ENCODE measurements around the gene RRAGC. TPM values are rescaled to one million over a fixed set of nuclear protein-coding genes. Genes with fewer than 3 reads are reported as not detected.

RRAGC gene
- total and polyA plus RNA-seq, 2 donors (not counting 1 experiment from before 2014, with no cell fraction given) = 27.4 to 53.4 TPM

DNA sequence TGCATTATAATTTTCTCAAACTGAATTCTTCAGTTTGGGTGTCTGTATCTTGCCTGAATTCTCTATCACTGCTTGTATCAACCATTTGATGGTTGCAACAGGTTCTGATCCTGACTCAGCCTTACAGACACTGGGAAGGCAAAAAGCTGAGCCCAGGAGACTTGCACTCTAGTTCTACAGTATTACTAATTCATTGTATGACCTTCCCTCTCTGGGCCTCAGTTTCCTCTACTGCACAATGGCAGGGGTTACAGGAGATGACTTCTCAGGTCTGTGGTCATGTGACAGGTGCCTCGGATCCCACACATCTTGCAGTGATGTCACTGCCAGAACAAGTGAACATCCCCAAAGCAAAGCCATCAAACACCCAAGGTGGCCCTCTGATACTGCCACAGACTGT lies 38.7 kb downstream of the RRAGC start:
- Histone ChIP-seq H3K27ac (ENCODE audit: insufficient read depth, low read length) (no peak overlapping the region), H4K20me1 (ENCODE audit: control insufficient read depth, extremely low read depth, insufficient read depth, low read length) (no peaks in the 10 kb centered on the region), H3K79me2 (ENCODE audit: control insufficient read depth, insufficient read depth, low read length) (no peaks in the 10 kb centered on the region), H3K9ac (ENCODE audit: insufficient read depth, low read length) (no peak overlapping the region), H3K27me3 (ENCODE audit: control insufficient read depth, insufficient read depth, low read length) (peaks cover 28% of the 10 kb centered on the region), H2AFZ (ENCODE audit: low read length) (no peak overlapping the region), H3K4me2 (ENCODE audit: extremely low read depth, insufficient read depth, low read length) (no peak overlapping the region), H3K4me1 (ENCODE audit: control insufficient read depth, extremely low read depth, insufficient read depth, low read length) (no peaks in the 10 kb centered on the region), H3K36me3 (ENCODE audit: control insufficient read depth, insufficient read depth, low read length) (no peaks in the 10 kb centered on the region), H3K9me3 (ENCODE audit: control insufficient read depth, insufficient read depth, low read depth, low read length) (no peaks in the 10 kb centered on the region), H3K4me3 (replicated peaks in 1 of 4; ENCODE audit: control extremely low read depth in 1 of 4, insufficient read depth in 1 of 4, low read depth in 3 of 4, low read length in 4 of 4) (no peak overlapping the region)
- no peak for DNase-seq (ENCODE audit: low read depth in 2 of 2)
- TF ChIP-seq EZH2 (IDR thresholded peaks at IDR 0.05; ENCODE audit: low read length, missing control alignments) = no peak
- TF ChIP-seq, protein P1, sequence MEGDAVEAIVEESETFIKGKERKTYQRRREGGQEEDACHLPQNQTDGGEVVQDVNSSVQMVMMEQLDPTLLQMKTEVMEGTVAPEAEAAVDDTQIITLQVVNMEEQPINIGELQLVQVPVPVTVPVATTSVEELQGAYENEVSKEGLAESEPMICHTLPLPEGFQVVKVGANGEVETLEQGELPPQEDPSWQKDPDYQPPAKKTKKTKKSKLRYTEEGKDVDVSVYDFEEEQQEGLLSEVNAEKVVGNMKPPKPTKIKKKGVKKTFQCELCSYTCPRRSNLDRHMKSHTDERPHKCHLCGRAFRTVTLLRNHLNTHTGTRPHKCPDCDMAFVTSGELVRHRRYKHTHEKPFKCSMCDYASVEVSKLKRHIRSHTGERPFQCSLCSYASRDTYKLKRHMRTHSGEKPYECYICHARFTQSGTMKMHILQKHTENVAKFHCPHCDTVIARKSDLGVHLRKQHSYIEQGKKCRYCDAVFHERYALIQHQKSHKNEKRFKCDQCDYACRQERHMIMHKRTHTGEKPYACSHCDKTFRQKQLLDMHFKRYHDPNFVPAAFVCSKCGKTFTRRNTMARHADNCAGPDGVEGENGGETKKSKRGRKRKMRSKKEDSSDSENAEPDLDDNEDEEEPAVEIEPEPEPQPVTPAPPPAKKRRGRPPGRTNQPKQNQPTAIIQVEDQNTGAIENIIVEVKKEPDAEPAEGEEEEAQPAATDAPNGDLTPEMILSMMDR (conservative IDR thresholded peaks at IDR 0.05 in 1 of 2, IDR thresholded peaks at IDR 0.05 in 1 of 2; ENCODE audit: low read depth in 1 of 2, low read length in 2 of 2) = no peak

DNA sequence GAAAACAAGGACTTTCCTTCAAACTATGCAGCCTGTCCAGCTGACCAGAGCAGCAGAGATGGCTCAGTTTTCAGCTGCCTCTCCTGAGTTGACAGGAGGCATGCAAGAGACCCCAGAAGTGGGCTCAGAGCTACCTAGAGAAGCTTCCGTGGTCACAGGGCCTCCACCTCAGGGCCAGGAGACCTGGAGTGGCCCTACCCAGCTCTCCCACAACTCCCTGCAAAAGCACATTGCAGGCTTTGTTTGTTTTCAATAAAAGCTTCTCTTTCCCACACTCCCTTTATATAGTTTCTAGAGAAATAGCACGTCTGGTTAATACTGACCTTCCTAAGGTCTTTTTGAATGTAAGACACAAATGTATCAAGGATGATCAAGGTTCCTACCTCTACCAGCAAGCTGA lies 40.1 kb downstream of the RRAGC start:
- no peak for DNase-seq (ENCODE audit: low read depth in 2 of 2)
- no peaks in the 10 kb centered on the region for H3K4me1 ChIP-seq (ENCODE audit: control insufficient read depth, extremely low read depth, insufficient read depth, low read length)
- H3K9ac ChIP-seq (ENCODE audit: insufficient read depth, low read length) = no peak overlapping the region
- peaks cover 35% of the 10 kb centered on the region for H3K27me3 ChIP-seq (ENCODE audit: control insufficient read depth, insufficient read depth, low read length)
- H3K9me3 ChIP-seq (ENCODE audit: control insufficient read depth, insufficient read depth, low read depth, low read length) = no peaks in the 10 kb centered on the region
- H2AFZ ChIP-seq (ENCODE audit: low read length) = no peak overlapping the region
- H4K20me1 ChIP-seq (ENCODE audit: control insufficient read depth, extremely low read depth, insufficient read depth, low read length) = no peaks in the 10 kb centered on the region
- H3K79me2 ChIP-seq (ENCODE audit: control insufficient read depth, insufficient read depth, low read length) = no peaks in the 10 kb centered on the region
- no peak for TF ChIP-seq EZH2 (IDR thresholded peaks at IDR 0.05; ENCODE audit: low read length, missing control alignments)
- TF ChIP-seq, protein P1 (conservative IDR thresholded peaks at IDR 0.05 in 1 of 2, IDR thresholded peaks at IDR 0.05 in 1 of 2; ENCODE audit: low read depth in 1 of 2, low read length in 2 of 2) = no peak
- no peaks in the 10 kb centered on the region for H3K36me3 ChIP-seq (ENCODE audit: control insufficient read depth, insufficient read depth, low read length)
- H3K4me3 ChIP-seq (replicated peaks in 1 of 4; ENCODE audit: control extremely low read depth in 1 of 4, insufficient read depth in 1 of 4, low read depth in 3 of 4, low read length in 4 of 4) = no peak overlapping the region
- no peak overlapping the region for H3K27ac ChIP-seq (ENCODE audit: insufficient read depth, low read length)
- no peak overlapping the region for H3K4me2 ChIP-seq (ENCODE audit: extremely low read depth, insufficient read depth, low read length)

DNA sequence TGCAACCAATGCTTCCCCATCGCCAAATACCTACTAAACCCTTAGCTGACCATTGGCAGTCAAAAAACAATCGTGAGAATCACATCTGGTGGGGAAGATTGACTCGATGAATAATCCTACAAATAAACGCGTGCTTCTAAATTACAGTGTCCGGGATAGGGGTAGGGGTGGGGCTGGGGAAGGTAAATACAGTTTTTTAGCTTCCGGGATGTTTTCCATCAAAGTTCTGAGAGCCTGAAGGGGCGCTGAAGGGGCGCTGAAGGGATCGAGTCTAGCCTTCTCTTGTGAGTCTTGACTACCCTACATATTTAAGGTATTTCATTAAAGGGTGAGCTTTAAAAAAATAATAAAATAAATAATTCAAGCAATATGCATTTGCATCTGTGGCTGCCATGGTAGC lies 40.5 kb downstream of the RRAGC start:
- Histone ChIP-seq H3K9ac (ENCODE audit: insufficient read depth, low read length) (no peak overlapping the region), H3K27me3 (ENCODE audit: control insufficient read depth, insufficient read depth, low read length) (peaks cover 35% of the 10 kb centered on the region), H4K20me1 (ENCODE audit: control insufficient read depth, extremely low read depth, insufficient read depth, low read length) (no peaks in the 10 kb centered on the region), H3K4me1 (ENCODE audit: control insufficient read depth, extremely low read depth, insufficient read depth, low read length) (no peaks in the 10 kb centered on the region), H3K4me3 (replicated peaks in 1 of 4; ENCODE audit: control extremely low read depth in 1 of 4, insufficient read depth in 1 of 4, low read depth in 3 of 4, low read length in 4 of 4) (no peak overlapping the region), H3K36me3 (ENCODE audit: control insufficient read depth, insufficient read depth, low read length) (no peaks in the 10 kb centered on the region), H3K79me2 (ENCODE audit: control insufficient read depth, insufficient read depth, low read length) (no peaks in the 10 kb centered on the region), H3K27ac (ENCODE audit: insufficient read depth, low read length) (no peak overlapping the region), H3K9me3 (ENCODE audit: control insufficient read depth, insufficient read depth, low read depth, low read length) (no peaks in the 10 kb centered on the region), H3K4me2 (ENCODE audit: extremely low read depth, insufficient read depth, low read length) (no peak overlapping the region), H2AFZ (ENCODE audit: low read length) (no peak overlapping the region)
- no peak for TF ChIP-seq EZH2 (IDR thresholded peaks at IDR 0.05; ENCODE audit: low read length, missing control alignments)
- TF ChIP-seq, protein P1 (conservative IDR thresholded peaks at IDR 0.05 in 1 of 2, IDR thresholded peaks at IDR 0.05 in 1 of 2; ENCODE audit: low read depth in 1 of 2, low read length in 2 of 2) = no peak
- DNase-seq (ENCODE audit: low read depth in 2 of 2) = no peak
